Measurements from ENCODE around the gene SLCO6A1. TPM values are rescaled to one million over a fixed set of nuclear protein-coding genes. Genes with fewer than 3 reads are reported as not detected.

SLCO6A1 gene
- polyA plus RNA-seq, 3 donors: not detected

GRCh38 chr5:102368392-102368791 is 130.4 kb downstream of the SLCO6A1 start:
- Histone ChIP-seq H3K27me3 (ENCODE audit: control insufficient read depth in 2 of 2, insufficient read depth in 2 of 2, low read length in 2 of 2) (no peaks in the 10 kb centered on the region), H3K27ac (ENCODE audit: low read depth in 1 of 2, low read length in 2 of 2) (no peak overlapping the region), H2AFZ (ENCODE audit: insufficient read depth, low read depth, low read length, poor library complexity, severe bottlenecking) (no peak overlapping the region), H3K79me2 (ENCODE audit: insufficient read depth, low read length) (no peaks in the 10 kb centered on the region), H3K9me3 (replicated peaks in 1 of 2; ENCODE audit: control insufficient read depth in 1 of 2, insufficient read depth in 1 of 2, low read length in 2 of 2) (peaks cover 4 to 8% of the 10 kb centered on the region in 2 donors), H3K4me1 (ENCODE audit: control insufficient read depth in 1 of 2, insufficient read depth in 2 of 2, low read length in 2 of 2) (no peaks in the 10 kb centered on the region), H3K9ac (ENCODE audit: insufficient read depth, low read length, poor library complexity, severe bottlenecking) (no peak overlapping the region), H4K20me1 (ENCODE audit: insufficient read depth, low read length) (no peaks in the 10 kb centered on the region), H3K4me2 (replicated peaks; ENCODE audit: extremely low read depth, low read length, poor library complexity, severe bottlenecking) (no peak overlapping the region), H3K4me3 (replicated peaks in 1 of 3; ENCODE audit: low read depth in 2 of 3, low read length in 3 of 3) (no peak overlapping the region), H3K36me3 (replicated peaks in 1 of 2; ENCODE audit: control insufficient read depth in 1 of 2, insufficient read depth in 2 of 2, low read length in 2 of 2) (no peaks in the 10 kb centered on the region)
- intact Hi-C loops (cut with micrococcal nuclease): no loop called here
- H3K27ac Mint-ChIP-seq: no peak overlapping the region
- H3K4me3 Mint-ChIP-seq: no peak overlapping the region
- no peaks in the 10 kb centered on the region for H3K4me1 Mint-ChIP-seq
- no peak for TF ChIP-seq CTCF (IDR thresholded peaks at IDR 0.05)
- no peaks in the 10 kb centered on the region for H3K36me3 Mint-ChIP-seq
- no peak for DNase-seq
- peaks cover 2 to 15% (median 9%) of the 10 kb centered on the region in 7 donors for H3K9me3 Mint-ChIP-seq
- peaks cover 0 to 3% (median 0%) of the 10 kb centered on the region in 3 donors for H3K27me3 Mint-ChIP-seq (ENCODE audit: low read depth in 3 of 3)

GRCh38 chr5:102341681-102342288 is 157.0 kb downstream of the SLCO6A1 start:
- no peak overlapping the region for H3K4me2 ChIP-seq (replicated peaks; ENCODE audit: extremely low read depth, low read length, poor library complexity, severe bottlenecking)
- no peaks in the 10 kb centered on the region for H3K79me2 ChIP-seq (ENCODE audit: insufficient read depth, low read length)
- H3K36me3 ChIP-seq (replicated peaks in 1 of 2; ENCODE audit: control insufficient read depth in 1 of 2, insufficient read depth in 2 of 2, low read length in 2 of 2): no peaks in the 10 kb centered on the region
- no peaks in the 10 kb centered on the region for H3K4me1 ChIP-seq (ENCODE audit: control insufficient read depth in 1 of 2, insufficient read depth in 2 of 2, low read length in 2 of 2)
- Mint-ChIP-seq H3K36me3 (no peaks in the 10 kb centered on the region), H3K9me3 (peaks cover 0 to 16% (median 7%) of the 10 kb centered on the region in 7 donors), H3K27ac (no peak overlapping the region), H3K4me1 (no peaks in the 10 kb centered on the region), H3K4me3 (no peak overlapping the region), H3K27me3 (ENCODE audit: low read depth in 3 of 3) (peaks cover 0 to 1% (median 0%) of the 10 kb centered on the region in 3 donors)
- H3K27ac ChIP-seq (ENCODE audit: low read depth in 1 of 2, low read length in 2 of 2): no peak overlapping the region
- H3K9me3 ChIP-seq (replicated peaks in 1 of 2; ENCODE audit: control insufficient read depth in 1 of 2, insufficient read depth in 1 of 2, low read length in 2 of 2): peaks cover 0 to 4% of the 10 kb centered on the region in 2 donors
- no peak overlapping the region for H3K4me3 ChIP-seq (replicated peaks in 1 of 3; ENCODE audit: low read depth in 2 of 3, low read length in 3 of 3)
- no peak overlapping the region for H3K9ac ChIP-seq (ENCODE audit: insufficient read depth, low read length, poor library complexity, severe bottlenecking)
- TF ChIP-seq CTCF (IDR thresholded peaks at IDR 0.05): no peak
- H2AFZ ChIP-seq (ENCODE audit: insufficient read depth, low read depth, low read length, poor library complexity, severe bottlenecking): no peak overlapping the region
- H3K27me3 ChIP-seq (ENCODE audit: control insufficient read depth in 2 of 2, insufficient read depth in 2 of 2, low read length in 2 of 2): no peaks in the 10 kb centered on the region
- no peaks in the 10 kb centered on the region for H4K20me1 ChIP-seq (ENCODE audit: insufficient read depth, low read length)
- 81% methylated on average over 2 of the region's 2 CpGs for WGBS (ENCODE audit: insufficient coverage)
- intact Hi-C loops (cut with micrococcal nuclease): no loop called here
- DNase-seq: no peak

All from CD14-positive monocyte (primary cell).